GM10248 (cell line): ENCODE results near the gene GFOD2.

ENCODE experiments used
- CTCF ChIA-PET: fragments of 300-600 bp; sonication (Branson Sonifier 250); formaldehyde crosslinking; extraction: SDS; loops from one replicate; lab custom pipeline; 2021; ENCODE audit warnings: antibody characterized with exemption; lab: Yijun Ruan, JAX
- POLR2A ChIA-PET: fragments of 350-650 bp; sonication (Branson Sonifier 250); formaldehyde crosslinking; extraction: SDS; loops from one replicate; lab custom pipeline; 2020; ENCODE audit warnings: antibody characterized with exemption; lab: Yijun Ruan, JAX
- DNase-seq: peaks from one replicate; pipeline ENCODE4 v3.0.0; 2012; ENCODE audit errors: extremely low spot score
- TF ChIP-seq, protein P1 (sequence below): IDR thresholded peaks from 2 replicates; pipeline ENCODE4 v1.5.1; 2012; ENCODE audit warnings: mild to moderate bottlenecking, low read depth; ENCODE audit errors: extremely low read depth, missing control alignments, control extremely low read depth

GFOD2 gene

DNA sequence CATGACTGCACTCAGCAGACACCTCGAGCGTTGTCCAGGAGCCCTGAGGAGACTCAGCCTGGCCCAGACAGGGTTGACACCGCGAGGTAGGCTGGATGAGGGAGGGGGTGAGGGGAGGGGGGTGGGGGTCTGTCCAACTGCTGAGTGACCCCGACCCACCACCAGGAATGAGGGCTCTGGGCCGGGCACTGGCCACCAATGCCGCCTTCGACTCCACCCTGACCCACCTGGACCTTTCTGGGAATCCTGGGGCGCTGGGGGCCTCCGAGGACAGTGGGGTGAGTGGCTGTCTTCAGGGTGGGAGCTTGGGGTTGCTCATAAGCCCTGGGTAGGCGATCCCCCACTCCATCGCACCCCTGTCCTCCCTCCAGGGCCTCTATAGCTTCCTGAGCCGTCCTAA lies 71.4 kb downstream of the GFOD2 start:
- ChIA-PET CTCF (interaction anchor here (0.9 to 10.5 kb wide), 8 partner anchors 12 to 154 kb away, joined by 3 to 157 read pairs (median 17); partner anchors contain the start of genes ACD and PARD6A), POLR2A (no interaction called here)
- DNase-seq = no peak
- TF ChIP-seq, protein P1, sequence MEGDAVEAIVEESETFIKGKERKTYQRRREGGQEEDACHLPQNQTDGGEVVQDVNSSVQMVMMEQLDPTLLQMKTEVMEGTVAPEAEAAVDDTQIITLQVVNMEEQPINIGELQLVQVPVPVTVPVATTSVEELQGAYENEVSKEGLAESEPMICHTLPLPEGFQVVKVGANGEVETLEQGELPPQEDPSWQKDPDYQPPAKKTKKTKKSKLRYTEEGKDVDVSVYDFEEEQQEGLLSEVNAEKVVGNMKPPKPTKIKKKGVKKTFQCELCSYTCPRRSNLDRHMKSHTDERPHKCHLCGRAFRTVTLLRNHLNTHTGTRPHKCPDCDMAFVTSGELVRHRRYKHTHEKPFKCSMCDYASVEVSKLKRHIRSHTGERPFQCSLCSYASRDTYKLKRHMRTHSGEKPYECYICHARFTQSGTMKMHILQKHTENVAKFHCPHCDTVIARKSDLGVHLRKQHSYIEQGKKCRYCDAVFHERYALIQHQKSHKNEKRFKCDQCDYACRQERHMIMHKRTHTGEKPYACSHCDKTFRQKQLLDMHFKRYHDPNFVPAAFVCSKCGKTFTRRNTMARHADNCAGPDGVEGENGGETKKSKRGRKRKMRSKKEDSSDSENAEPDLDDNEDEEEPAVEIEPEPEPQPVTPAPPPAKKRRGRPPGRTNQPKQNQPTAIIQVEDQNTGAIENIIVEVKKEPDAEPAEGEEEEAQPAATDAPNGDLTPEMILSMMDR = no peak

DNA sequence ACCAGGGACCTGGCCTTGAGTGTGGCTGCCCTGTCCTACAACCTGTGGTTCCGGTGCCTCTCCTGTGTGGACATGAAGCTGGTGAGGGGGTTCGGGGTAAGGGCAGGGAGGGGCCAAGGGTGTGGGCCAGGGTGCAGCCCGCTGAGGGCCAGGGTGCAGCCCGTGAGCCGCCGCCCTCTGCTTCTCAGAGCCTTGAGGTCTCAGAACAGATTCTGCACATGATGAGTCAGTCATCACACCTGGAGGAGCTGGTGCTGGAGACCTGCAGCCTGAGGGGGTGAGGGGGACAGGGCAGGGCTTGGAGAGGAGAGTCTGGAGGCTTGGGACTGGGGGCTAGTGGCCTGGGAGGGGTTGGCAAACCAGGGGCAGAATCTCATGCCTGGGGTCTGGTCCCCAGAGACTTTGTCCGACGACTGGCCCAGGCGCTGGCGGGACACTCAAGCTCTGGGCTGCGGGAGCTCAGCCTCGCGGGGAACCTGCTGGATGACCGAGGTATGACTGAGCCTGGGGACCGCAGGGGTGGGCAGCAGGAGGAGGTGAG lies 71.9 kb downstream of the GFOD2 start:
- TF ChIP-seq, protein P1 = no peak
- CTCF ChIA-PET = interaction anchor here (1.0 to 10.5 kb wide), 7 partner anchors 13 to 153 kb away, joined by 3 to 157 read pairs (median 31); partner anchors contain the start of genes ACD and PARD6A
- DNase-seq = no peak
- POLR2A ChIA-PET = no interaction called here

DNA sequence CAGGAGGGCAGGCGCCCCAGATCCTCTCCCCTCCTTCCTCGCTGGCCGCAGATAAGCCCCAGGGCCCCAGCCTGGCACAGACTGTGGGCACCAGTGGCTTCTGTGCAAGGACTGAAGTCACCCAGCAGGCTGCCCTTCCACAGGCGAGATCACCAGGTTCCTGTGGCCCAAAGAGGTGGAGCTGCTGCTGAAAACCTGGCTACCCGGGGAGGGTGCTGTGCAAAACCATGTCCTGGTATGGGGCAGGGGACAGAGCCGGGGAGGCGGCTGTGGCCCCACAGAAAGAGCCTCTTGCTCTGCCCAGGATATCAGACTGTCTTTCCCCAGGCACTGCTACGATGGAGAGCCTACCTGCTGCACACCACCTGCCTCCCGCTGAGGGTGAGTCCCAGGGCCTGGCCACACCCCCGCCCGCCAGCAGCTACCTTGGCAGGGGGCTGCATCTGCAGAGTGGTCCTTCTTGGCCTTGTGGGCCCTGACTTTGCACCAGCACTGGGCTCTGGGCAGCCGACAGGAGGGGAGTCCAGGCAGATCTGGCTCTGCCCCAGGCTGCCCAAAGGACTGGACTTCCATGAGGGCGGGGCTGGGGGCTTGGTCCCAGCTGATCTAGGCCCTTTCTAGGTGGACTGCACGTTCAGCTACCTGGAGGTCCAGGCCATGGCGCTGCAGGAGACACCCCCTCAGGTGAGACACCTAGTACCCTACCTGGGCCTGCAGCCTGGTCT lies 73.6 kb downstream of the GFOD2 start:
- ChIA-PET POLR2A (interaction anchor here (1.2 kb wide), 1 partner anchor 98 kb away, joined by 7 read pairs; no protein-coding TSS in a partner anchor), CTCF (interaction anchor here (0.7 to 10.5 kb wide), 47 partner anchors 11 to 220 kb away, joined by 3 to 157 read pairs (median 5); partner anchors contain the start of genes ACD, ATP6V0D1, C16orf86 and CTCF)
- TF ChIP-seq, protein P1 = no peak
- no peak for DNase-seq

DNA sequence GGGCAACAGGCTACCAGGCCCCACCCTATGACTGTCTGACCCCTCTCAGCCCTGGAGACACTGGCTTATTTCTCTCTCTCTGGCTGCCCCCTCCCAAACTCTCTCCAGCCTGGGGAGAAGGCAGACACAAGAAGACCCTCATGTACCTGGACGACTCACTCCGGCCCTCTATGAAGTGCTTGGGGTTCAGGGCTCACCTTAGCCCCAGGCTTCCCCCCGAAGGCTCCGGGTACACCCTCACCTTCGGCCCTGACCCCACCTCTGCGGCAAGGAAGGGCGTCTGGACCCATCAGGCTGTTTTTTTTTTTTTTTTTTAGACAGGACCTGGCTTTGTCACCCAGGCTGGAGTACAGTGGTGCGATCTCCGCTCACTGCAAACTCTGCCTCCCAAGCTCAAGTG lies 75.1 kb downstream of the GFOD2 start:
- TF ChIP-seq, protein P1 = no peak
- POLR2A ChIA-PET = no interaction called here
- DNase-seq = no peak
- CTCF ChIA-PET = interaction anchor here (0.6 to 10.5 kb wide), 31 partner anchors 8 to 216 kb away, joined by 3 to 157 read pairs (median 7); partner anchors contain the start of genes ACD, ATP6V0D1, C16orf86 and CTCF

DNA sequence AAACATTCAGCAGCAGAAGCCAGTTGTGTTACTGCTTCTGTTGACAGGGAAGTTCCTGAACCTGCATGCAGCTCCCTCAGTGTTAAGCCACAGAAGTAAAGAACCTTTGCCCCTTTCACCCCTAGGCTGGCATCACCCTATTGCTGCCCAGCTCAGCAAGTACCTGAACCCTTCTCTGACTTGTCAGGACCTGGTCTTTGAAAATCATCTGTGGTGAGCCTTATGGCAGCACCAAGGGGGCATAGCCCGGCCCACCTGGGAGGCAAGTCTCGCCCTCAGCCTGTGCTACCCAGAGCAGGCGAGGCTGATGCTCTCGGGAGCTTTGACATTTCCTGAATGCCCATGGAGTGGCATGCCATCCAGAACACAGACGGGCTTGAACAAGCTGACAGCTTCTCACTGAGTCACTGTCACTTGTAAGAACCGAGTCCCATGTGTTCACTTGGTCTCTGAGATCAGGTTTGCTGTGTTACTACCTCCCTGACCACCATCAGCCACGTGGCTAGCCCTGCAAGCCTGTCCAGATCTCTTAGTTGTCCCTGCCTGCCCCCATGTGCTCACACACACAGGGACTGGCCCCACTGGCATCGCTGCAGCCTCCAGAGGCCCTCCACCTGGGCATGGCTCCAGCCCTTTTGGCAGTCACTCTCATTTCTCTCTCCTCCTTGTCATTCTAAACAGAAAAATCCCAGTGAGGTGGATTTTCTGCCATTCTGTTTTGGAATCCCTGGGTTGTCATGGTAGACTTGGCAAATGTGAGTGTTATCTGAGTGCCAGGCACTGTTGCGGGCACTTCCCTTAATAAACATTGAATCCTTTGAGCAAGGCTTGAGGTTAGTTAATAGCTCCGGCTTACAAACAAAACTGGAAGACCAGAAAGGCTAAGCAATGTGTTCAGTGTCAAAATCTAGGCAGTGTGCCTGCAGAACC lies 77.1 kb downstream of the GFOD2 start:
- no peak for DNase-seq
- ChIA-PET POLR2A (no interaction called here), CTCF (interaction anchor here (0.6 to 10.5 kb wide), 8 partner anchors 8 to 161 kb away, joined by 3 to 157 read pairs (median 32); partner anchors contain the start of genes ACD, ATP6V0D1, CTCF and PARD6A)
- TF ChIP-seq, protein P1 = no peak

DNA sequence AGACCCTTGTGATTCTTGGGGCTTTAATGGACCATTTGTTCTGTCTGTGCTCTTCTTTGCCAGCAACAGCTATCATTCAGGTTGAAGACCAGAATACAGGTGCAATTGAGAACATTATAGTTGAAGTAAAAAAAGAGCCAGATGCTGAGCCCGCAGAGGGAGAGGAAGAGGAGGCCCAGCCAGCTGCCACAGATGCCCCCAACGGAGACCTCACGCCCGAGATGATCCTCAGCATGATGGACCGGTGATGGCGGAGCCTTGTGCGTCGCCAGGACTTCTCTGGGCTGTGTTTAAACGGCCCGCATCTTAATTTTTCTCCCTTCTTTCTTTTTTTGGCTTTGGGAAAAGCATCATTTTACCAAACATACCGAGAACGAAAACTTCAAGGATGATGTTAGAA lies 81.5 kb downstream of the GFOD2 start:
- POLR2A ChIA-PET = no interaction called here
- TF ChIP-seq, protein P1 = no peak
- no peak for DNase-seq
- CTCF ChIA-PET = interaction anchor here (1.3 to 10.5 kb wide), 4 partner anchors 19 to 158 kb away, joined by 3 to 157 read pairs (median 4); partner anchors contain the start of gene ATP6V0D1
